ENCODE data around the gene PNKP. TPM values are rescaled to one million over a fixed set of nuclear protein-coding genes. Genes with fewer than 3 reads are reported as not detected.

The PNKP gene
- total and polyA plus RNA-seq, 2 of the 8 experiments (the other 6 are each of a cell fraction or from before 2014, with no cell fraction given), result 45.8 to 105 TPM

DNA sequence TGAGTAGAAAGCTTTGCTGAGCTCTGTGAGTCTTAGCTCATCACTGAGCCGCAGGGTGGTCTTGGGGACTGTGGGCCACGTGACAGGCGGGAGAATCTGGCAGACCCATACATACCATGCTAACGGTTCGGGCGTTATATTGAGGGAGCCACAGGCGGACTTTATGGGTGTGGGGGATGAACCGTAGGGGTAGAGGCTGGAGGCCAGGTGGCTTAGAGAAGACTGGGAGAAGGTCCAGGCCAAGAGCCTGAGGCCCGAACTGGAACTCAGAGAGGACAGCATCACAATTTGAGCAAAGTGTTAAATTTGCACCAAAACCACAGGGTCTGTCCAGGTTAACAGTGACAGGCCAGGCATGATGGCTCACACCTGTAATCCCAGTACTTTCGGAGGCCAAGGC, 46.3 kb upstream of the PNKP start:
- Histone ChIP-seq H2BK5ac (ENCODE audit: low read depth, low read length) (no peak overlapping the region), H4K20me1 (replicated peaks in 1 of 2; ENCODE audit: control insufficient read depth in 1 of 2, insufficient read depth in 2 of 2, low read length in 2 of 2) (peaks cover 44 to 51% of the 10 kb centered on the region in 2 experiments), H2AK5ac (ENCODE audit: low read depth, low read length) (no peak overlapping the region), H3K56ac (replicated peaks; ENCODE audit: insufficient read length, low read depth, low read length) (no peak overlapping the region), H3K27me3 (replicated peaks in 1 of 4; ENCODE audit: control insufficient read depth in 3 of 4, extremely low read depth in 1 of 4, insufficient read depth in 3 of 4, low read length in 3 of 4) (no peaks in the 10 kb centered on the region; a peak in 1 of 7 replicates), H3K4me1 (replicated peaks in 1 of 4; ENCODE audit: control insufficient read depth in 3 of 4, insufficient read depth in 4 of 4, low read length in 3 of 4) (no peaks in the 10 kb centered on the region), H3K4me3 (ENCODE audit: extremely low read depth in 1 of 4, insufficient read depth in 2 of 4, low read depth in 3 of 4, low read length in 4 of 4) (no peak overlapping the region), H4K5ac (ENCODE audit: insufficient read length, low read depth, low read length) (no peak overlapping the region), H3K27ac (ENCODE audit: low read depth, low read length) (no peak overlapping the region), H4K8ac (ENCODE audit: extremely low read depth, insufficient read depth, low read length) (no peak overlapping the region), H3K9ac (replicated peaks in 1 of 4; ENCODE audit: extremely low read depth in 1 of 4, low read depth in 3 of 4, low read length in 3 of 4) (no peak overlapping the region), H3K79me1 (ENCODE audit: low read depth, low read length) (peaks cover 16% of the 10 kb centered on the region), H3K79me2 (ENCODE audit: control insufficient read depth in 1 of 2, insufficient read depth in 2 of 2, low read length in 2 of 2) (peaks cover 0 to 68% of the 10 kb centered on the region in 2 experiments; a peak in 2 of 4 replicates), H3K4me2 (ENCODE audit: insufficient read depth in 1 of 2, low read depth in 2 of 2, low read length in 2 of 2) (no peak overlapping the region), H2AFZ (ENCODE audit: low read length) (no peak overlapping the region), H3K23ac (ENCODE audit: insufficient read length) (no peak overlapping the region), H3K9me3 (ENCODE audit: insufficient read depth in 2 of 2, low read depth in 1 of 2, low read length in 1 of 2) (no peaks in the 10 kb centered on the region), H3K14ac (ENCODE audit: insufficient read length) (no peak overlapping the region), H2BK20ac (ENCODE audit: low read length) (no peak overlapping the region), H2BK12ac (ENCODE audit: low read depth, low read length) (no peak overlapping the region), H3K36me3 (ENCODE audit: control insufficient read depth in 2 of 4, insufficient read depth in 4 of 4, low read length in 3 of 4) (peaks cover 20 to 44% (median 36%) of the 10 kb centered on the region in 4 experiments; a peak in 7 of 8 replicates), H2BK15ac (ENCODE audit: low read length) (no peak overlapping the region), H3K4ac (replicated peaks; ENCODE audit: insufficient read length, low read depth, low read length) (no peak overlapping the region), H4K91ac (replicated peaks; ENCODE audit: insufficient read length, low read length) (no peak overlapping the region), H3K18ac (ENCODE audit: extremely low read depth, low read length) (no peak overlapping the region), H3K23me2 (ENCODE audit: low read depth, low read length) (no peaks in the 10 kb centered on the region), H2BK120ac (replicated peaks; ENCODE audit: low read depth, low read length) (no peak overlapping the region)
- 95% methylated on average over 10 of the region's 10 CpGs; no CpG with 5 or more reads in 1 of the 2 experiments for WGBS, 2 experiments (ENCODE audit: extremely low coverage in 1 of 2, insufficient coverage in 1 of 2, insufficient read length in 1 of 2, insufficient replicate concordance in 2 of 2, low coverage in 1 of 2, low lambda C conversion rate in 2 of 2, missing lambda C conversion rate in 1 of 2)
- POLR2A ChIA-PET (ENCODE audit: partially characterized antibody), result interaction anchor here (0.7 to 19.2 kb wide), 7 partner anchors 10 to 361 kb away, joined by 3 to 373 read pairs (median 3); partner anchors contain the start of genes AKT1S1, ATF5, NUP62 and TBC1D17
- DNase-seq (ENCODE audit: low read depth in 1 of 2, low spot score in 2 of 2) (no peak), FAIRE-seq (no peak)
- CTCF ChIA-PET (ENCODE audit: partially characterized antibody), result interaction anchor here (0.7 to 3.0 kb wide), 14 partner anchors 9 to 222 kb away, joined by 3 to 18 read pairs (median 4); partner anchors contain the start of gene ATF5
- TF ChIP-seq SIRT6 (IDR thresholded peaks at IDR 0.05; ENCODE audit: low read length) (no peak), TAF1 (IDR thresholded peaks at IDR 0.05; ENCODE audit: low read depth, low read length) (no peak), SAP30 (IDR thresholded peaks at IDR 0.05; ENCODE audit: insufficient read depth, insufficient replicate concordance, low read length) (no peak), EZH2 (IDR thresholded peaks at IDR 0.05; ENCODE audit: low read depth, low read length, severe bottlenecking) (no peak), SP2 (IDR thresholded peaks at IDR 0.05; ENCODE audit: low read length) (no peak)

All from H1 (cell line).